Dermis blood vessel endothelial cell (primary cell): ENCODE data around the gene TBX4. TPM values are rescaled to one million over a fixed set of nuclear protein-coding genes. Genes with fewer than 3 reads are reported as not detected.

Source experiments
- DNase-seq: peaks from one replicate; pipeline ENCODE4 v3.0.0; 2010
- total RNA-seq: library from RNA; depleted of rRNA; stranded (reverse); fragments of >200 nt; gene quantifications from 2 replicates; pipeline ENCODE4 v1.2.3, GENCODE V29; 2014

TBX4 gene
- total RNA-seq, 1 donor from 2014 or later, result not detected

GRCh38 chr17:61467416-61468262, 15.4 kb downstream of the TBX4 start:
- peak; percentile 48 for DNase-seq

DNA sequence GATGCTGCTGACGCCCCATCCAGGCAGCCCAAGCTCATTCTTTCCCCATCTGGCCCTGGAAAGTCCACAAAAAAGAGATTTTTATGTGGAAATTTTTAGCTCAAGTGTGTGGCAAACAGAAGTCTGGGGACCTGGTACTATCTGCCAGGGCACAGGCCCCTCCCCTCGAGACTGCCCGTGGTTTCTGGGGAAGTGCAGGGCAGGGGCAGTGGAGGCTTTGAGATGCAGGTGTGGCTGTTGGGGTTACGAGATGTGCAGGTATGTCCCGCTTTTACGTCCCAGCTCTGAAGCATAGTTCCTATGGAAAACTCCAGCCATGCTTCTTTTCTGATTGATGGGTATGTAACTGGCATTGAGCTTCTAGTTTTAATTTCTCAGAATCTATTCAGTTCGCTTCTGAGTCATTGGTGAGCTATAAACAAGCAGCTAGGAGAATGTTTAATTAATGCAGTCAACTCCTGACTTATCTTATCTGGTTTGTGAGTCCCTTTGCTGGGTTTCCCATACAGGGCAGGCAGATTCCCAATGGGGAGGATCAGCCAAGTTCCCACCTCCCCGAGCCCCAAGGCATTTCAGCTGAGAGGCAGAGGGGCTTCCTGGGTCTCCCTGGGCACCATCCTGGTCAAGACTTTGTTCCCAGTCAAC, 16.2 kb downstream of the TBX4 start:
- no peak for DNase-seq

GRCh38 chr17:61469474-61469873, 17.3 kb downstream of the TBX4 start:
- no peak for DNase-seq

- DNase-seq, result no peak
Measured at GRCh38 chr17:61469949-61470348, 17.7 kb downstream of the TBX4 start.

DNA sequence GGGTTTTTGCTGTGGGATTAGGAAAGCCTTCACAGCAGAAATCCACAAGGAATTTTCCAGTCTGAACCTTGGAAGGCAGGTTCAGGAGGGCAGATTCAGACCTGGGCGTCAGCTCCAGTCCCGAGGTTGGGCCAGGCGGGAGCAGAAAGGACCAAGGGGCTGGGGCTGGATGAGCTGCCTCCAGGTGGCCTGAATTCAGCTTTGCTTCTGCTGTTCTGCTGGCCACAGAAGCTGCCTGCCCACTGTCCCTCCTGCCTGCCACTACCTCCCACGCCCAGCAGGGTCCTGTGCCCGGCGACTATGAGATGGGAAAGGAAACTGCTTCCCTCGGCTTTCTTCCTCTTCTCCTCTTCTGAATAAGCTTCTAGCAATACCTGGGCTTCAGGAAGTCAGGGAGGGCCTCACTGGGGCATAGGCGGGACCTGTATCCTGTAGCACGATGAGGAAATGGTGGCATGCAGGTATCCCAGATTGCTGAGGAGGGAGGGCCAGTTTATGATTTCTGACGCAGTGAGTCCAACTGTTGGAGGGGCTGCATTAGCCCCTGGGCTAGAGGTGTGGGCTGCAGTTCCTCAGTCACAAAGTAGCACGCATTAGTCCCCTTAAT, 18.4 kb downstream of the TBX4 start:
- DNase-seq, result no peak

DNA sequence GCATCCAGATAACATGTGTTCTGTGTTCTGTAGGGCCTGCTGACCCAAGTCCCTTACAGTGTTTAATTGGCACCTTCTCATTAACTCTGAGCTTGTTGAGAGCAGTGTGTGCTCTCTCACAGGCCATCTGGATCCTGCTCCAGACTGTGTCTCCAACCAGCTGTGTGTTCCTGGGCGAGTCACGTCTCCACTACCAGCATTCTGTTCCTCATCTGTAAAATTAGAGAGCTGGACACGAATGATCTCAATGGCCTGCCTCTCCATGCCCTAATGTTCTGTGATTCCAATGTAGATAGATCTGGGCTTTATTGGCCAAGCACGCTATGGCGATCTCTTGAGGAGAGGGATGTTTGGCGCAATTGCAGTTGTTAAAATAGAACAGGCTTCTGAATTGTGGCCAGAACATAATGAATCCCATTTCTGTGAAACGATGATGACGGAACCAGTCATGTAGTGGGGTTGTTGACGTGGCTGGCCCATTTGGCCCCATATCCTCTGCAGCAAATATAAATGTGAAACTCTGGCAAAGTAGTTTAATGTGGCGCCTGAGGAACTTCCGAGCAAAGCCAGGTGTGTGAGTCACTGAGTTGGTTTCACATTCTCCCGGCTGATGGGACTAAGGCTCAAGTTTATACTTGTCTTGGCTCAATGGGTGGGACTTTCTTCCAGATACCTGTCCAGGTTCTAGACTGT, 22.2 kb downstream of the TBX4 start:
- DNase-seq, result no peak

GRCh38 chr17:61474934-61475333, 22.7 kb downstream of the TBX4 start:
- DNase-seq, result no peak

- DNase-seq, result no peak
Measured at GRCh38 chr17:61475726-61476125, 23.5 kb downstream of the TBX4 start.

DNA sequence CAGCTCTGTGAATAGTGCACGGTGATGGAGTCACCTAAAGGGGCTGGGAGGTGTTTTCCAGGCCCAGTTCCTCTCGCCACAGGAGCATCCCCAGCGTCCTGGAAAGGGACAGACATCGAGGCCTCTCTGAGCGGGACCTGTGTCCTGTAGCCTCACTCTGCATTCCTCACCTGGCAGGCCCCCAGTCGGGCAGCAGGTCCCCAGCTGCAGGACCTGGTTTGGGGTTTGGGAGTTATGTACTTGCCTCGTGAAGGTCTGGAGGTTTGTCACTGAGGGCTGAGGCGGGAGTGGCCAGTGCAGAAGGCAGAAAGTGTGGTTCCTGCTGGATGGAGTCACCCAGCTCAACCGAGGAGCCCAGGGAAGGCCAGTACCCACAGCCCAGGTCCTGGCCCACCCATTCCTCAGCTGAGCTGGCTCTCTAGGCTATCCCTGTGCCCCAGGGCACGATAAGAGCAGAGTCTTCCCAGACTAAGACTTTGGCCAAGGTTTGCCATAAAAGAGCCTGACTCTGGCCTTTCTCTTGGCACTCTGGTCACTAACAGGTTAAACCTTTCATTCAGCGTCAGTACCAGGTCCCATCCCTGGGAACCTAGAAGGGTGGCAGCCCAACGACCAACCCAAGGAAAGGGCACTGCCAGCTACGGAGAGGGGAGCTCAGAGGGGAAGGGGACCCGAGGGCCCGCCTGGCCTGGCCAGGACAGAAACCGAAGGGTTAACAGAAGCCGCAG, 24.4 kb downstream of the TBX4 start:
- no peak for DNase-seq

DNA sequence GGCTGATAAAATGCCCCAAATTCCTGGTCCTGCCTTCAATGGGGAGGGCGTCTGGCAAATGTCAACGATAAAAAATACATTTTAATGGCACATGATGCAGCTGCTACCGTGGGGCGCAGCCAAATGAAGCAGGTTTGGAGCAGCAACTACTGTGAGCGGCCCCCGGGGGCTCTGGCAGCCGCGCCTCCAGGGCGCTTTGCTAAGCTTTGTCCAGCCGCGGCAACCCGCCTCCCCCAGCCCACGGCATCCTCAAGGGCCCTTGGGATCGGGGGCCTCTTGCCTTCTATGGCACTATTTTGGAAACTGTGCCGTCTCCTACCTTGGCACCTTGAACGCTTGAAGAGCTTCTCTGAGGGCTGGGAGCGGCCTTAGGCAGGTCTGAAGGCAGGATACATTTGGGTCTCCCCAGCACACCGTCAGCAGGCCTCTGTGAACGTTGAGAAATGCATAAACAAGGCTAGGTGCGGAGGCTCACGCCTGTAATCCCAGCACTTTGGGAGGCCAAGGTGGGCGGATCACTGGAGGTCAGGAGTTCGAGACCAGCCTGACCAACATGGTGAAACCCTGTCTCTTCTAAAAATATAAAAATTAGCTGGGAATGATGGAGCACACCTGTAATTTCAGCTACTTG, 25.1 kb downstream of the TBX4 start:
- no peak for DNase-seq

DNA sequence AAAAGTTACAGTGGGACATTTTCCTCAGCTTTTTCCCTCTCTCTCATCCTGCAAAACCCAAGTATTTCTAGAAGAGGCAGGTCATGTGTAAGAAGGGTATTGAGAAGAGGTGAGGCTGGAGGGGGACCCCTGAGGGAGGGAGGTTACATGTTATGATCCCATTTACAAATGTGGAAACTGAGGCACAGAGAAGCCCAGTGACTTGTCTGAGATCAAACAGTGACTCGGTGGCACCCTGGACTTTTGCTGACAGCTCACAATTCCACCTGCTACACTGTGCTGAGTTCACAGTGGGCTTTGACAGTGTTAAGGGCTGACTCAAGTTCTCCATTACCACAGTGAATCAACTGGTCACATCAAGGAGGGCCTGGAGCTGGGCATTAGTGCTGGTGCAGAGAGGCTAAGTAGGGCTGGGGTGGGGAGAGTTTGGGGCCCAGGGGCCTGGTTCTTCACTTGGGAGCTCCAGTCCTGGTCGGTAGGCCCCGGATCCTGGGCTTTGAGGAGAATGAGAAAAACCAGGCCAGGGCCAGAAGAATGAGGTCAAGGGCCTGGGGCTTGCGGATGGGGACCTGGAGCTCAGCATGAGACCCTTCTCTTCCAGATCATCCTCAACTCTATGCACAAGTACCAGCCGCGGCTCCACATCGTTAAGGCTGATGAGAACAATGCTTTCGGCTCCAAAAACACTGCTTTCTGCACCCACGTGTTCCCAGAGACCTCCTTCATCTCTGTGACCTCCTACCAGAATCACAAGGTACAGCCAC, 26.0 kb downstream of the TBX4 start:
- DNase-seq, result no peak

- no peak for DNase-seq
Measured at GRCh38 chr17:61478790-61479492, 26.7 kb downstream of the TBX4 start.

- no peak for DNase-seq
Measured at GRCh38 chr17:61479493-61480413, 27.5 kb downstream of the TBX4 start.

- no peak for DNase-seq
Measured at GRCh38 chr17:61480414-61480807, 28.2 kb downstream of the TBX4 start.

GRCh38 chr17:61481421-61481820, 29.2 kb downstream of the TBX4 start:
- DNase-seq, result no peak

- DNase-seq, result no peak
Measured at GRCh38 chr17:61482467-61482866, 30.2 kb downstream of the TBX4 start.

GRCh38 chr17:61483778-61484116, 31.5 kb downstream of the TBX4 start:
- no peak for DNase-seq

DNA sequence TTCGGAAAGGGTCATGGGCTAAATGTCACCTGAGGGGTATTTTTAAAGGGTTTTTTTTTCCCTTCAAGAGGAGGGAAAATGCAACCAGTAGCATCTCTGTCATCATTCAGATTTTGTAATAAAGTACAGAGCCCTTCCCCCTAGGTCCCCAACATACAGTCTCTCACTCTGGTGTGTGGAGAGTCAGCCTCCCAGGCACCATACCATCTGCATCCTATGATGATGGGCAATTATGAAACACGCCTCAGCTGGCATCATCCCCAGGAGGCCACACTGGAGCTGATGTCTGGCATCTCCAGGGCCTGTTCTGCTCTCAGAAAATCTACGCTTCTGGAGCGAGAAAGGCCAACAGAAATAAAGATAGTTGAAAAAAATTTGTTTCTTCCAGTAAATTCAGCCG, 32.0 kb downstream of the TBX4 start:
- no peak for DNase-seq

GRCh38 chr17:61485067-61485775, 33.0 kb downstream of the TBX4 start:
- DNase-seq, result no peak
